NCI-H1694 (cell line): ENCODE data around the gene PRDM2.

Experiments
- DNase-seq: peaks from one replicate; lab custom pipeline; 2025; lab: John Stamatoyannopoulos, UW

The PRDM2 gene

GRCh38 chr1:13813398-13814012, 113.5 kb downstream of the PRDM2 start:
- no peak for DNase-seq

GRCh38 chr1:13814131-13814530, 114.1 kb downstream of the PRDM2 start:
- DNase-seq: no peak

- no peak for DNase-seq
Measured at GRCh38 chr1:13816016-13816760, 116.2 kb downstream of the PRDM2 start.

- no peak for DNase-seq
Measured at GRCh38 chr1:13817906-13818305, 117.9 kb downstream of the PRDM2 start.

- no peak for DNase-seq
Measured at GRCh38 chr1:13818926-13819325, 118.9 kb downstream of the PRDM2 start.

GRCh38 chr1:13819642-13820041, 119.7 kb downstream of the PRDM2 start:
- DNase-seq: no peak

GRCh38 chr1:13820055-13820454, 120.1 kb downstream of the PRDM2 start:
- DNase-seq: no peak

- DNase-seq: no peak
Measured at GRCh38 chr1:13820456-13820855, 120.5 kb downstream of the PRDM2 start.

- no peak for DNase-seq
Measured at GRCh38 chr1:13823126-13823880, 123.3 kb downstream of the PRDM2 start.

- no peak for DNase-seq
Measured at GRCh38 chr1:13823936-13824335, 123.9 kb downstream of the PRDM2 start.

- no peak for DNase-seq
Measured at GRCh38 chr1:13824626-13825025, 124.6 kb downstream of the PRDM2 start.

GRCh38 chr1:13825033-13825432, 125.0 kb downstream of the PRDM2 start:
- DNase-seq: no peak

GRCh38 chr1:13826009-13826408, 126.0 kb downstream of the PRDM2 start:
- no peak for DNase-seq

- DNase-seq: no peak
Measured at GRCh38 chr1:13826591-13826990, 126.6 kb downstream of the PRDM2 start.

GRCh38 chr1:13828454-13829151, 128.6 kb downstream of the PRDM2 start:
- no peak for DNase-seq

- DNase-seq: no peak
Measured at GRCh38 chr1:13829152-13829769, 129.3 kb downstream of the PRDM2 start.

- DNase-seq: no peak
Measured at GRCh38 chr1:13830170-13830569, 130.2 kb downstream of the PRDM2 start.

GRCh38 chr1:13830616-13831280, 130.8 kb downstream of the PRDM2 start:
- no peak for DNase-seq

- DNase-seq: no peak
Measured at GRCh38 chr1:13832100-13832499, 132.1 kb downstream of the PRDM2 start.

GRCh38 chr1:13832536-13832935, 132.5 kb downstream of the PRDM2 start:
- DNase-seq: no peak

- DNase-seq: no peak
Measured at GRCh38 chr1:13836136-13836535, 136.1 kb downstream of the PRDM2 start.
